NCI-H69 (cell line): ENCODE data around the gene APEX1.
A peak's percentile ranks its signal among the peaks of the same experiment; 100 is the strongest.
"Not testable (repeated sequence)": the region's sequence is repeated elsewhere in the genome, so short reads cannot be mapped to it uniquely, and the experiment has no call there.

ENCODE experiments used
- DNase-seq: peaks from one replicate; lab custom pipeline; 2025; lab: John Stamatoyannopoulos, UW

Gene APEX1

DNA sequence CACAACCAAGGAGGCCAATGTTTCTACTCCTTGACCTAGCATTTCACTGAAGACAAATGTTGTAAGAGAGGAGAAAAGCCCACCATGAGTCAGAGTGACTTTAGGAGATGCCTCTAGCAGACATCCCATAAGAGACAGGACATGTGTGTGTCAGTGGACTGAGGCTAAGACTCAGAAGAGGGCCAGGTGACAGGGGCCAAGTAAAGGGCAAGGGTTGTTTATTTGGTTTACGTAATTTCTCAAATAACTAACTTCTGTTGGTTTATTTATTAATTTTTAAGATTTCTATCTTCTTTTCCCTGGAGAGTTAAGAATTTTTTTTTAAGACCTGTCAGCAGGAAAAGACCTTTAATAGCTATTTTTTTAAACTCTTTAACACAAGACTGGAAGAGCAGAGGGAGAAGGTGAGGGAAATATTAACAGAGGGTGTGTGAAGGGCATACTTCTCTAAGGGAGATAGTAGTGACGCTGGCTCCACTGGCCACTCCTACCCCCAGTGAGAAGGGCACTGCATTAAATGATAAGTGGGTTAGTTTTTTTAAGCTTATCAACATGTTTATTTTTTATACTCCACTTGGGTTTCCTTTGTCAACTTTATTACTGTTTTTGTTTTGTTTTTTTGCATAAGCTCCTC, 17.6 kb downstream of the APEX1 start:
- no peak for DNase-seq

DNA sequence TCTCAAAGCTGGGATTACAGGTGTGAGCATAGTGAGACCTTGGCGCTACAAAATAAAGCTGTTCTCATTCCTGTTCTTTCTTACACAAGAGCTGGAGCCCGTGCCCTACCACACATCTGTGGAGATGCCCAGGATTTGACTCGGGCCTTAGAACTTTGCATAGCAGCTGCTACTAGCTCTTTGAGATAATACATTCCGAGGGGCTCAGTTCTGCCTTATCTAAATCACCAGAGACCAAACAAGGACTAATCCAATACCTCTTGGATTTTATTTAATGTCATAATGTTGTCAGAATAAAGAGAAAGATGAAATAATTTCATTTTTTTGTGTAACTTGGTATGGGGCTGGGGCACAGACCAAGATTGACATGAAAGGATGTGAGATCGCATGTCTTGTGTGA, 21.8 kb downstream of the APEX1 start:
- no peak for DNase-seq

DNA sequence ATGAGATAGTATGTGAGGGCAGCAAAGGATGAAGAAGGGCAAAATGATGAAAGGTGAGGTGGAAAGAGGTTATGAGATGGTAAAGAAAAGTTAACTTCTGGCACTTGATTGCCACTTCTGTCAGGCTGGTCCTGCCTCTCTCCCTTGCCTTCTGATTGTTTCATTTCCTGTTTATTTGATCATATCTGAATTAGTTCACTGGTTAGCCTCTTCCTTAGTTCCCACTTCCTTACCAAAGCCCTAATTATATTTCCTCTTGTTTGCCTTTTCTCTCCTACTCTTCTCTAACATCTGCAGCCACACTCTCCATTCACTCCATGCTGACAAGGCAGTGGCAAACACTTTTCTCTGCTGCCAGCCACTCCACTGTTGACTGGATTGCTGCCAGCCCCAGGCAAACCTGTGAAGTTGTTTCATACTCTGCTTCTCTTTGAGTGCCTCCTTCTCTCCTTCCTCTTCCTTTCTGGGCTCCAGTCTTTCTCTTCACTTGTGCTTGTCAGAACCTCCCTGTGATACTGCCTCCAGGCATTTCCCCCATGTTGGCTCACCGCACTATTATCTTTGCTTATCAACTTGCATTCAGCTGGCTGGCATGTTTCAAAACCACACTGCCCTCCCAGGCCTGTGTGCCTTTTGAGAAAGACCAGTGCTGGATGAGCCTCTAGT, 22.3 kb downstream of the APEX1 start:
- DNase-seq = peak; percentile 16

DNA sequence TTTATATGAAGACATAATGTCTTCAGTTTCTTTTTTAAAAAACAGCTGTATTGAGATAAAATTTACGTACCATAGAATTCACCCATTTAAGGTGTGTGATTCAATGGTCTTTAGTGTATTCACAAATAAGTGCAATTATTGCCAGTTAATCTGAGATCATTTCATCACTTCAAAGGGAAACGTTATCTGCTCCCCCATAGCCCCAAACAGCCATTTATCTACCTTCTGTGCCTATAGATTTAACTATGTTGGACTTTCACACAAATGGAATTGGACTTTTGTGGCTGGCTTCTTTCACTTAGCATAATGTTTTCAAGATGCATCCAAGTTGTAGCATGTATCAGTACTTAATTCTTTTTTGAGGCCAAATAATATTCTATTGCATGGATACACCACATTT, 23.9 kb downstream of the APEX1 start:
- no peak for DNase-seq

DNA sequence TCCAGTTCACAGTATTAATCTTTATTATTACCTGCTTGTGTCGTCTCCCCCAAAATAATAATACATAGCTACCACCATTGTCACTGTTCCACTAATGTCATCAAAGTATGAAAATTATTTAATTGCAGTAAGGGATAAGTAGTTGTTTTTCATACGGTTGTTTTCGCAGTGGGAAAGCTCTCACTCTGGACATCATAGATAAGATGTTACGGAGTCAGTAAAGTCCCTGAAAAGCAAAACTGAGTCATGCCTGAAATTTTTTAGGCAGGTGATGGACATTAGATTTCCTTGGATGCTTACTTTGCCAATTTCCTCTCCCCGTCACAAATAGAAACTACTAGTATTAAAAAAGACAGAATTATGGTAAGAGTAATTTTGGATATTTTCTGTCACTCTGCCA, 27.4 kb downstream of the APEX1 start:
- DNase-seq = no peak

DNA sequence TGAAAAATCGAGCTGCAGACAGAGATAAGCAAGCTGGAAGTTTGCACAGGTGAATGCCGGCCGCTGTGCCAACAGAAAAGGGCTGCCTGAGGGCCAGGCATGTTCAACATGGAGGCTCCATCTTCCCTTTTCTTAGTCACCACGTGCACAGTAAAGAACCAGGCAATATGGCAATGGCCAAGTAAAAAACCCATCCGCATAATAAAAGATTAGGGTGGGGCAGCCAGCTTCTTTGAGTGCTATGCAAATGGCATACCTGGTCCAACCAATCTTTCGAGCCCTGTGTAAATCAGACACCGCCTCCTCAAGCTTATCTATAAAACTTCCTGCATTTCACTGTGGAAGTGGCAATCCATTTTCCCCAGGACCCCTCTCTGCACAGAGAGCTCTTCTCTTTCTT, 30.9 kb downstream of the APEX1 start:
- DNase-seq = peak; percentile 30

DNA sequence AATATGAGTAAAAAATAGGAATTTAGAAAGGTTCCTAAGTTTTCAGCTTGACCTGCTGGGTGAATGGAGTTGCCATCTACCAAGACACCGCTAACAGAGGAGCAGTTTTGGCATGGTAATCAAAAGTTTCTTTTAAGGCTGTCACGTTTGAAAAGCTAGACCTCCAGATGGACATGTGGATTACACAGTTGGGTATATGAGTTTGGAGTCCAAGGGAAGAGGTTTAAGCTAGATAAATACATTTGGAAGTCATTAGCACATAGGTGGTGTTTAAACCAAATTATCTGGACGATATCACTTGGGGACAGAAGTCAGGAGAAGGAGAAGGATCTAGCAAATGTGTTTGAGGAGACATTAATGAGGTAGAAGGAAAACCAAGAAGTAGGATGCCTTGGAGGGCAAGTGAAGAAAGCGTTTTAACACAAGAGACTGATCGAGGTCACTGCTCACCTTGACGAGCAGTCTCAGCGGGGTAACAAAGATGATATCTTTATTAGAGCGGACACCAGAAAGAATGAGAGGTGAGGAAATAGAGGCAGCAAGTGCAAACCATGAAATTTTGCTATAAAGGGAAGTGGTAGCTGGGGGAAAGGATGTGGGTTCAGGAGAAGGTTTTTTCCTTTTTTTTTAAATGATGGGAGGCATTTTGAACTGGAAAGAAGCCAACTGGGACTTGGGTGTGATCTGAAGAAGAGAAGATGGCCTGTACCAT, 31.8 kb downstream of the APEX1 start:
- no peak for DNase-seq

DNA sequence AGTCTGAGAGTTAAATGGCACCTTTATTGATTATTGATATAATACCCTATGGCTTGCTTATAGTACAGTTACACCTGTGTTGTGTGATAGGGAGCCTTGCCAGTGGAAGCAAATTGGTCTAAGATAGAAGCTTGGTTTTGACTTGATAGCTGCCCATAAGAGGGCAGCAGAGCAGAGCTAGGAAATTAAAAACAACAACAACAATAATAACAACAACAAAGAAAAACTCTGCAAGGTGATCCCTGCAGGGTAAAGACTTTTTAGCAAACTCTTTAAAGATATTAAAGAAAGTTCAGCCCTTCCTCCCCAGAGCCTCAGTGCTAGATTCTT, 32.3 kb downstream of the APEX1 start:
- no peak for DNase-seq

DNA sequence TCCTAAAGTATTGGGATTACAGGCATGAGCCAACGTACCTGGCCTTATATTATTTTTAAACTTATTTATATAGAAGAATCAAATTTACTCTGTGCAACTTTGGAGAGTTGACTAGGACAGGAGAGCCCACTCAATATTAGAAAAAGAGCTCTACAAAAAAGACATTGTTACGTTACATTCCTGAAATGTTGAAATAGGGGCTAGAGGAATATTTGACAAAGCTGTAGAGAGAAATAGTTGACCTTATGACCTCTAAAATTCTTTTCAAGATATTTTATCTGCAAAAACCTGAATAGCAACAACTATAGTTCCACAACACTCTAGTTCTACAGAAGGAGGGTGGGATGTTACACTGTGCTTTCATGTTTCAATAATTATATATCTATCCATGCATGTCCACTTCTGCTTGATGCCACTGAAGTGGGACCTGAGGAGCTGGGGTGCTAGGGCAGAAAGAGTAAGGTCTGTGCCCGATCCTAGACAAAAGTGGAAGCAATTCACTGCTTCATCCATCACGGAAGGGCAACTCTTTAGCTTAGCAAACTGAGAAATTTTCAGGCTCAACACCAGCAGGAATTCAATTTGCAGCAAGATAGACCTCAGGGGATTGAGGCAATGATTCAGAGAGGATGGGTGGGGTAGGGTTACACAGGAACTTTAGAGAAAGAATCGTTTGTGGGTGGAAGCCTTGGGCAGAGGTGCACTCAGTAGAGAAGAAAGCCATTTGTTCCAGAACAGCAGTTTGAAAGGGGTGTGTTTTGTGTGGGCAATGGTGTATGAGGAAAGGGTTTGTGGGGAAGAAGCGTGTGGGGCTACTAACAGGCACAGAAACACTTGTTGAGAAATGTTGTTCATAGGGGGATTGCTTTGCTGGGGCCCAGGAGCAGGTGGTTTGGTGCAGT, 34.3 kb downstream of the APEX1 start:
- peak; percentile 3 for DNase-seq

DNA sequence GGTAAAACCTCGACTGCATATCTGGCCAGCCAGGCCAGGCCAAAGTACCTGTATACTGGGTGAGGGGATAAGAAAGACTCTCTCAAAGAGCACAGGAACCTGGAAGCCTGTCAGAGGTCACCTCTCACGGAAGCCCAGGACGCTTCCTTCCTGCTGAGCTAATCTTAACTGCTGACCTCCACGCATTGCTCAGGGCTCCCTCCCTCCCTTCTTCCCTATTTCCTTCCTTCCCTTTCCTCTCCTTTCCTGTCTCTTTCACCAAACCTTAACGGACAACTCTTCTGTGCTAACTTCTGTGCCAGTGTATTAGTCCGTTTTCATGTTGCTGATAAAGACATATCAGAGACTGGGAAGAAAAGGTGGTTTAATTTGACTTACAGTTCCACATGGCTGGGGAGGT, 35.5 kb downstream of the APEX1 start:
- DNase-seq = no peak

DNA sequence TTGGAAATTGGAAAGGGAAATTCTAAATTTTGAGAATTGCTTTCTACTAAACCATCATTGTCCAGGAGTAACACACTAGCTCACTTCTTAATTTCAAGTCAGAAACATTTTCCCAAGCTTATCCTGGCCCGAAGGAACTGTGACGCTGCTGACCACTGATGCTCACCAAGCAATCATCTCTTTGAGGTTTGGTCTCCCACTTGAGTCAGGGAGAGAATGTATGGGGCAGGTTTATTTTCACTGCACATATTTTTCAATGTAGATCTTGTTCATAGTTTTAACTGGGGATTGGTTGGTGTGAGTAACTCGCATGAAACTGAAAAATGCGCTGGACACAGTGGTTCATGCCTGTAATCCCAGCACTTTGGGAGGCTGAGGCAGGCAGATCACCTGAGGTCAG, 37.5 kb downstream of the APEX1 start:
- DNase-seq = no peak

DNA sequence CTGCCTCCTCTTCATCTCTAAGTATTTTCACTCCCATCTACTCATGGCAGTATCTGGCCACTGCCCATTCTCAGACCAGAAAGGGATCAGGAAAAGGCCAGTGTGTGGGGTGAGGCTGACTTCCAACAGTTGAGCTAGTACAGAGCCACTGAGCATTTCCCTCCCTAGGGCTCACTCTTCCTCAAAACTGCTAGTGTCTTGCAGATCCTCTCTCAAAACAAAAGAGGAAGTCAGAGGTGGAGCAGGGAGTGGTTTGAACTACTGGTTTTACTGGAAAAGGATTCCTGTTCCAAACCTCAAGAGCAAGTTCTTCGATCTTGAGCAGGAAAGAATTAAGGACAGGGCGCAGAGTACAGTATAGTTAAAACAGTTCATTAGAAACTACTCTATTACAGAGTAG, 38.6 kb downstream of the APEX1 start:
- DNase-seq = peak; percentile 5

DNA sequence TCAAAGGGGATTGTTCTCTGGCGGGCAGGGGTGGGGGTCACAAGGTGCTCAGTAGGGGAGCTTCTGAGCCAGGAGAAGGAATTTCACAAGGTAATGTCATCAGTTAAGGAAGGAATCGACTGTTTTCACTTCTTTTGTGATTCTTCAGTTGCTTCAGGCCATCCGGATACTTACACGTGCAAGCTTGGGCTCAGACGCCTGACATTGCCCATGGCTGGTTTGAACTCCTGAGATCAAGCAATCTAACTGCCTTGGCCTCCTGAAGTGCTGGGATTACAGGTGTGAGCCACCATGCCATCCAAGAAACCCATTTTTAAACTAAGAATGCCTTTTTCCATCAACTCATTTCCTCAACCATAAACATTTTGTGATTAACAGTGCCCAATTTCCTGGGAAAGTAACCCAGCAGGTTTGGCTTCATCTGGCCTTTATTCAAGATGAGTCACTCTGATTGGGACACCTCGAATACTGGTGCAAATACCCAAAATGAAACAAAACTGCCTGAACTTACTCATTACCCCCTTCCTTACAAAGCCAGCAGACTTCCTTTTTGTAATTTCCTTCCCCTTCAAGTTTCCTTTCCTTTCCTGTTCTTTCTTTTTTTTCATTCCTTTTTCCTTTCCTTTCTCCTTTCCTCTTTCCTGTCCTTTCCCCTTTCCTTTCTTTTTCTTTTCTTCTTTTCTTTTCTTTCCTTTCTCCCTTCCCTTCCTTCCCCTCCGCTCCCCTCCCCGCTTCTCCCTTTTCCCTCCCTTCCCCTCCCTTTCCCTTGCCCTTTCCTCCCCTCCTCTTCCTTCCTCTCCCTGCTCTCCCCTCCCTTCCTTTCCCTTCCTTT, 40.1 kb downstream of the APEX1 start:
- no peak for DNase-seq

DNA sequence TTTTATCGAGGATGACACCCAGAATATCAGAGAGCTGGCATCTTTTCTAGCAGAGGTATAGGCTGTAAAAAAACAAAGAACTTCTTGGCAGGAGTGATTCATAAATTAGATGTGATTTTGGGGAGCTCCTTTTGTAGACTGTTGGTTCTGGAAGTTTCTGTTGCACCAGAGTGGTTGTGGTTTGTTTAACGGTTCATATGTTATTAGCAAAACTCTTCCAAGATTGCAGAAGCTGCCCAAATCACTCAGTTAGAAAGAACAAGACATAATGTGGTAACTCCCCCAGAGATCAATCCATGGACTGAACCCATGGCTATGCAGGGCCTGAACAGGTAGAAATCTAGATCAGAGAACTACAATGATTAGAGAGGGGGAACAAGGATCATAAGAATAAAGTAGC, 43.6 kb downstream of the APEX1 start:
- DNase-seq = peak; percentile 17

DNA sequence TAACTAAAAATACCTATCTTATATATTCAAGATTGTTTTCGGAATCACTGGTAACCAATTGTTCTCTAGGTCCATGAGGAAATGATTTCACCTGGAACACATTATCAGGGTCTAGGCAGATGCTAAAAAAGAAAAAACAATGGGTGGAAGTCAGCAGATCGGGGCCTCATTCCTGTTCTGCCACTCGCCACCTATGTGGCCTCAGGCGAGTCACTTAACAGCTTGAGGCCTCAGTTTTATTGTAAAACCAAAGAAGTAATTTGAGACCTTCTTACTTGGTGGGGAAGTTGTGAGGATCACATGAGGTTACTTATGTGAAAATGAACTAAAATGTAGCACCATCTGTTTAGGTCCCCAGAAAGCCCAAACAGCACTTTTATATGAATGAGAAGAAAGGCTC, 44.1 kb downstream of the APEX1 start:
- peak; percentile 85 for DNase-seq

DNA sequence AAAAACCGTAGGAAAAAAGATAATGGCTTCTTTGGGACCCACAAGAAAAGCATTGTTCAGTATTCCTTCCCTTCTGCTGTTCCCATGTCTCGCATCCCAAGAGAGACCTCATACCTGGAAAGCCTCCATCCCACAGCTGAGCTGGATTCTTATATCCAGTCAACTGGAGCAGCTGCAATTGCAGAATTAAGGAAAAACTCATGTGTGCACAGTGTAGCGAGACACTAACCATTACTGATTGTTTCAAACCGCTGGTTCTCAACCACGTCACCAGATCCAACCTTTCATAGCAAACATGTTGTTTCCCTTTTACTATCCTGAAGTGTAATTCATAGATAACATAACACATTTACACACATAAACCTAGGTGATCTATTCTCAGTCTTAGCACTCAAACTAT, 44.9 kb downstream of the APEX1 start:
- peak; percentile 7 for DNase-seq

DNA sequence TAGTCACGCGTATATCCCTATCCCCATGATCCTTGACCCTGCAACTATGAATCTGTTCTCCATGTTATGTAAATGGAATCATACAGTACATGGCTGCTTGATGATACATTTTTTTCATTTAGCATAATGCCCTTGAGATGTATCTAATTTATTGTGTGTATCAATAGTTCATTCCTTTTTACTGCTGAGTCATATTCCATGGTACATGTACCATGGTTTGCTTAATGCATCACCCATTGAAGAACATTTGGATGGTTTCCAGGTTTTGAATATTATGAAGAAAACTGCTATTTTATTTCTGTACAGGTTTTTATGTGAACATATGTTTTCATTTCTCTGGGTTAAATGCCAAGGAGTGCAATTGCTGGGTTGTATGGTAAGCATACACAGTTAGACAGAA, 46.3 kb downstream of the APEX1 start:
- peak; percentile 33 for DNase-seq

DNA sequence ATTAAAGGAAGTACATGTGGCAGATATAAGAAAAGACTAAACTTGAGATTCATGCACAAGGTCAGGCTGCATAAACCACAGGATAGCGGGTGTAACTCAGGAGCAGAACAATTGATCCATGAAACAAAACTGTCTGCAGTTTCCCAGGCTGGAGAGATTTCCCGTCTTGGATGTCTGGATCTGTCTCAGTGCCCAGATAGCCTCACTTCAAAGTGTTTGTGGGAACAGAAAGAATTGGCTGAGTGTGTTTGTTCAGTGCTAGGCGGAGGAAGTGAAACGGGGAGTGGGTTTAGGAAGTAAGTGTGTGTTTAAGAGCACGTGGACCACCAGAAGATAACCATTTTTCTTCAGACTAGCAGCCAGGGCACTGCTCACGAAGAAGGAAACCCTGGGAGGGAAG, 48.9 kb downstream of the APEX1 start:
- DNase-seq = no peak

DNA sequence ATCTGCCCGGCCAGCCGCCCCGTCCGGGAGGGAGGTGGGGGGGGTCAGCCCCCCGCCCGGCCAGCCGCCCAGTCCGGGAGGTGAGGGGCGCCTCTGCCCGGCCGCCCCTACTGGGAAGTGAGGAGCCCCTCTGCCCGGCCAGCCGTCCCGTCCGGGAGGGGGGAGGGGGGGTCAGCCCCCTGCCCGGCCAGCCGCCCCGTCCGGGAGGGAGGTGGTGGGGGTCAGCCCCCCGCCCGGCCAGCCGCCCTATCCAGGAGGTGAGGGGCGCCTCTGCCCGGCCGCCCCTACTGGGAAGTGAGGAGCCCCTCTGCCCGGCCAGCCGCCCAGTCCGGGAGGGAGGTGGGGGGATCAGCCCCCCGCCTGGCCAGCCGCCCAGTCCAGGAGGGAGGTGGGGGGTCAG, 51.2 kb downstream of the APEX1 start:
- not testable (repeated sequence) for DNase-seq

DNA sequence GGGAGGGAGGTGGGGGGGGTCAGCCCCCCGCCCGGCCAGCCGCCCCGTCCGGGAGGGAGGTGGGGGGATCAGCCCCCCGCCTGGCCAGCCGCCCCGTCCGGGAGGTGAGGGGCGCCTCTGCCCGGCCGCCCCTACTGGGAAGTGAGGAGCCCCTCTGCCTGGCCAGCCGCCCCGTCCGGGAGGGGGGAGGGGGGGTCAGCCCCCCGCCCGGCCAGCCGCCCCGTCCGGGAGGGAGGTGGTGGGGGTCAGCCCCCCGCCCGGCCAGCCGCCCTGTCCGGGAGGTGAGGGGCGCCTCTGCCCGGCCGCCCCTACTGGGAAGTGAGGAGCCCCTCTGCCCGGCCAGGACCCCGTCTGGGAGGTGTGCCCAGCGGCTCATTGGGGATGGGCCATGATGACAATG, 51.7 kb downstream of the APEX1 start:
- not testable (repeated sequence) for DNase-seq
